ENCODE measurements around the gene GSTCD. TPM values are rescaled to one million over a fixed set of nuclear protein-coding genes. Genes with fewer than 3 reads are reported as not detected.

GSTCD gene
- total and polyA plus RNA-seq, 9 of the 15 experiments (the other 6 are each of a cell fraction or from before 2014, with no cell fraction given): 4.5 to 36.3 (median 16.0) TPM

GRCh38 chr4:105708181-105709080 is at the start of gene GSTCD, which contains the start of gene INTS12 (continued):
- TF ChIP-seq ZHX1 (conservative IDR thresholded peaks at IDR 0.05; ENCODE audit: low read length) (peak; percentile 86), THRAP3 (IDR thresholded peaks at IDR 0.05; ENCODE audit: borderline replicate concordance) (peak; percentile 88), MXI1 (IDR thresholded peaks at IDR 0.05; ENCODE audit: low read depth, low read length) (no peak), ELF2 (CRISPR knock-in tag; IDR thresholded peaks at IDR 0.05) (peak; percentile 93), ZNF583 (CRISPR knock-in tag; IDR thresholded peaks at IDR 0.05) (no peak), SAFB2 (IDR thresholded peaks at IDR 0.05; ENCODE audit: borderline replicate concordance, low read depth, low read length, severe bottlenecking) (no peak), NCOR1 (IDR thresholded peaks at IDR 0.05) (peak; percentile 65), MIER1 (IDR thresholded peaks at IDR 0.05; ENCODE audit: low read depth) (no peak), SMARCA4 (IDR thresholded peaks at IDR 0.05) (no peak), ZNF3 (CRISPR knock-in tag; IDR thresholded peaks at IDR 0.05) (no peak), ZNF311 (CRISPR knock-in tag; IDR thresholded peaks at IDR 0.05) (no peak), RBM34 (IDR thresholded peaks at IDR 0.05; ENCODE audit: borderline replicate concordance, insufficient read depth, low read length) (no peak), ZNF696 (CRISPR knock-in tag; conservative IDR thresholded peaks at IDR 0.05) (no peak), NEUROD1 (IDR thresholded peaks at IDR 0.05; ENCODE audit: borderline replicate concordance, low read depth, low read length, partially characterized antibody) (peak; percentile 94), SMC3 (conservative IDR thresholded peaks at IDR 0.05; ENCODE audit: insufficient read depth, low read depth, low read length) (no peak), ZNF395 (CRISPR knock-in tag; IDR thresholded peaks at IDR 0.05) (peak; percentile 99), MAX (CRISPR knock-in tag; IDR thresholded peaks at IDR 0.05) (peak; percentile 75), KDM5B (IDR thresholded peaks at IDR 0.05; ENCODE audit: insufficient replicate concordance, low read depth, low read length) (peak; percentile 89), MAFF (IDR thresholded peaks at IDR 0.05; ENCODE audit: low read length) (peak; percentile 8; the same call in 1 of the 2 replicates), SMARCC2 (IDR thresholded peaks at IDR 0.05; ENCODE audit: low read depth) (no peak), CC2D1A (IDR thresholded peaks at IDR 0.05) (peak; percentile 73), ZC3H11A (IDR thresholded peaks at IDR 0.05; ENCODE audit: low read depth, low read length) (peak; percentile 99), NR1H2 (CRISPR knock-in tag; IDR thresholded peaks at IDR 0.05) (peak; percentile 8; the same call in 1 of the 2 replicates), ZNF121 (CRISPR knock-in tag; conservative IDR thresholded peaks at IDR 0.05) (no peak), STAT5B (CRISPR knock-in tag; IDR thresholded peaks at IDR 0.05) (no peak), NFE2L1 (tag; IDR thresholded peaks at IDR 0.05; ENCODE audit: borderline replicate concordance, low read depth) (no peak)
